ENCODE data around the gene EEFSEC.

DNA sequence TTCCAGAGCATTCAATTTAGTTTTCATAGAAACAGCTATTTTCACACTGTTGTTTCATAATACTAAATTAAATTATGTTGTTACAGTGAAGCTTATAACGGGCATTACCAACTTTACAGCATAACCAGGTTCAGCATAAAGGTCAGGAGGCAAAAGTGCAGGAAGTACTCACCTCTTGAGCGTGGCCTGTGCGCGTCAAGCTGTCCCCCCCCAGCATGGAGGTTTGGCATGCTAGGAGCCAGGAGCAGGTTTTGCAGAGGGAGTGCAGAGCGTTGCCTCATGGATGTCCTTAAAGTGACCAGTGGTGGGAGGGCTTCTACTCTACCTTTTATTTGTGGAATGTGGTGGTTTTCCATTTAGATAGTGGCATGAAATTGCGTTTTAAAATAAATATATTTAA, 104.4 kb downstream of the EEFSEC start:
- TF ChIP-seq CTCF (IDR thresholded peaks at IDR 0.05) (no peak), POLR2A (IDR thresholded peaks at IDR 0.05) (no peak), POLR2AphosphoS5 (IDR thresholded peaks at IDR 0.05) (no peak)

Measured in breast epithelium (tissue), 3 donors.